Transverse colon (tissue), 4 donors: ENCODE results near the gene BPIFB1. TPM values are rescaled to one million over a fixed set of nuclear protein-coding genes. Genes with fewer than 3 reads are reported as not detected.

ENCODE experiments used
- DNase-seq: peaks from one replicate; pipeline ENCODE4 v3.0.0-alpha.2; 2019
- H3K27ac ChIP-seq, 4 donors: fragments of 200-600 bp; sonication (generic); 2 replicates each; pipeline ENCODE4 v1.5.1; 2016 to 2018; ENCODE audit warnings: inconsistent platforms in 4 of 4
- H3K27me3 ChIP-seq: fragments of 200-600 bp; sonication (generic); 2 replicates; pipeline ENCODE4 v1.5.1; 2017; ENCODE audit warnings: inconsistent platforms
- H3K36me3 ChIP-seq, 4 donors: fragments of 200-600 bp; sonication (generic); 2 replicates each; pipeline ENCODE4 v1.5.1; 2017 to 2019; ENCODE audit warnings: inconsistent platforms in 4 of 4
- H3K4me1 ChIP-seq, 4 donors: fragments of 200-600 bp; sonication (generic); 2 replicates each; pipeline ENCODE4 v1.5.1; 2017 to 2020; ENCODE audit warnings: inconsistent platforms in 4 of 4
- H3K4me3 ChIP-seq, 4 donors: fragments of 200-600 bp; sonication (generic); 1 replicate in 1 of 4; 2 replicates in 3 of 4; pipeline versions ENCODE4 v1.5.1 to v1.6.1; 2017 to 2019; ENCODE audit warnings: inconsistent platforms in 4 of 4
- H3K9me3 ChIP-seq, 2 donors: fragments of 200-600 bp; sonication (generic); 2 replicates each; pipeline ENCODE4 v1.5.1; 2017 to 2019; ENCODE audit warnings: inconsistent platforms in 2 of 2
- EP300 ChIP-seq: sonication (generic); formaldehyde crosslinking; IDR thresholded peaks from one replicate; pipeline ENCODE4 v1.6.1; 2017; ENCODE audit warnings: antibody characterized with exemption, low read depth
- POLR2A ChIP-seq: fragments of 450-650 bp; IDR thresholded peaks from one replicate; pipeline ENCODE4 v1.6.1; 2016; ENCODE audit warnings: antibody characterized with exemption, mild to moderate bottlenecking, moderate library complexity
- POLR2AphosphoS5 ChIP-seq, 3 donors: sonication (generic); formaldehyde crosslinking; IDR thresholded peaks; one replicate each; pipeline ENCODE4 v1.6.1; 2016; ENCODE audit warnings: antibody characterized with exemption in 3 of 3
- WGBS, 2 donors: methylation state at CpG; one replicate each; pipeline ENCODE4 v1.1.5; 2018; ENCODE audit warnings: low coverage in 1 of 2; 5-methylcytosine and 5-hydroxymethylcytosine counted together
- in situ Hi-C, 4 donors: fragments of 200-750 bp; cut with MboI; loops; one replicate each; pipeline versions ENCODE4 v1.15.0 to v1.15.1; 2017; ENCODE audit warnings: low sequenced_read_pairs in 3 of 4, low pct_ligation_motif_present in 1 of 4, low pct_unique_long_range_greater_than_20kb in 1 of 4
- intact Hi-C: fragments of 100-400 bp; cut with DNase I; formaldehyde crosslinking; loops from one replicate; pipeline ENCODE4 v1.15.1; 2023; ENCODE audit warnings: low total_unique reads
- total RNA-seq, 4 donors: library from RNA; depleted of rRNA; stranded (reverse); fragments of >200 nt; gene quantifications; one replicate each; pipeline ENCODE4 v1.1.0, GENCODE V29; 2016
- TF ChIP-seq, protein P1 (sequence below), 5 experiments: fragments of 200-600 bp in 3 of 5; fragments of 450-650 bp in 2 of 5; sonication (generic) in 3 of 5; IDR thresholded peaks; 1 replicate in 2 of 5; 2 replicates in 3 of 5; pipeline ENCODE4 v1.5.1; 2016 to 2017; ENCODE audit warnings: antibody characterized with exemption in 5 of 5, inconsistent platforms in 3 of 5, mild to moderate bottlenecking in 2 of 5, moderate library complexity in 1 of 5

BPIFB1 gene
- total RNA-seq, 4 donors from 2014 or later = not detected

DNA sequence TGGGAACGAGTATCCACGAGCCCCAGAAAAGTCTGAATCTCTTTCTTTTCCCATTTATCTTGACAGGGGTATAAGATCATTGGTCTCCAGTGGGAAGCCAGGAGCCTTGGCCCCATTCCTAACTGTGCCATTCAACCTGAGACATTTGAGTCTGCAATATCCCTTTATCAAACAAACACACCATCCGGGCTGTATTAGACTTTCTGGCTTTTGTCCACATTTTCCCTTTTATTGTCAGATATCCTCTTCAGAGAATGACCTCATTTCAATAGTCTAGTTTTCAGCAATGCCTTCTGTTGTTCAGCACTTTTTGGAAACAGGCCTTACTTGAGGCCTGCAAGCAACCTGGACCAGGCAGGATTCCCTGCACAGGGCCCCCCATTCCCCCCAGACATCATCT is 31.5 kb upstream of the BPIFB1 start:
- H3K4me3 ChIP-seq = no peak overlapping the region
- TF ChIP-seq, protein P1, sequence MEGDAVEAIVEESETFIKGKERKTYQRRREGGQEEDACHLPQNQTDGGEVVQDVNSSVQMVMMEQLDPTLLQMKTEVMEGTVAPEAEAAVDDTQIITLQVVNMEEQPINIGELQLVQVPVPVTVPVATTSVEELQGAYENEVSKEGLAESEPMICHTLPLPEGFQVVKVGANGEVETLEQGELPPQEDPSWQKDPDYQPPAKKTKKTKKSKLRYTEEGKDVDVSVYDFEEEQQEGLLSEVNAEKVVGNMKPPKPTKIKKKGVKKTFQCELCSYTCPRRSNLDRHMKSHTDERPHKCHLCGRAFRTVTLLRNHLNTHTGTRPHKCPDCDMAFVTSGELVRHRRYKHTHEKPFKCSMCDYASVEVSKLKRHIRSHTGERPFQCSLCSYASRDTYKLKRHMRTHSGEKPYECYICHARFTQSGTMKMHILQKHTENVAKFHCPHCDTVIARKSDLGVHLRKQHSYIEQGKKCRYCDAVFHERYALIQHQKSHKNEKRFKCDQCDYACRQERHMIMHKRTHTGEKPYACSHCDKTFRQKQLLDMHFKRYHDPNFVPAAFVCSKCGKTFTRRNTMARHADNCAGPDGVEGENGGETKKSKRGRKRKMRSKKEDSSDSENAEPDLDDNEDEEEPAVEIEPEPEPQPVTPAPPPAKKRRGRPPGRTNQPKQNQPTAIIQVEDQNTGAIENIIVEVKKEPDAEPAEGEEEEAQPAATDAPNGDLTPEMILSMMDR (IDR thresholded peaks at IDR 0.05) = no peak
- TF ChIP-seq POLR2A (no peak), EP300 (no peak), POLR2AphosphoS5 (IDR thresholded peaks at IDR 0.05) (no peak)
- intact Hi-C loops = no loop called here
- in situ Hi-C loops = no loop called here
- no peaks in the 10 kb centered on the region for H3K36me3 ChIP-seq
- H3K27me3 ChIP-seq = no peaks in the 10 kb centered on the region
- 43 to 64% methylated on average over 1 to 3 of the region's 3 CpGs for WGBS, 2 donors
- no peak overlapping the region for H3K27ac ChIP-seq
- no peaks in the 10 kb centered on the region for H3K4me1 ChIP-seq
- H3K9me3 ChIP-seq = no peaks in the 10 kb centered on the region
- no peak for DNase-seq

DNA sequence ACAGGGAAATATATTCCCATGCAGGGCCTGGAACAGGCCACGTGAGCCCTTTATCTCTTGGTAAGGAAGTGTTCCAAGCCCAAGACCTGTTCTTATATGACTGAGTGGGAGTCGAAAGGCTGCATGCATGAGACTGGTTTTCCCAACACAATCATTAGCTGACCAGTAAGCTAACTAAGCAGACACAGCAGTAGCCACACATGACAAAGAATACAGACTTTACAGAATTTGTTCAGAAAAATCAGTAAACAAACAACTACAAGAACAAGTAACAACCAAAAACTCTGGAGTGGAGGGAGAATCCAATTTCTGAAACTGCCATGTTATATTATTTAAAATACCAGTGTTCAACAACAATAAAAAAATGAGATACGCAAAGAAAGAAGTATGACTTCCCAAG is 30.6 kb upstream of the BPIFB1 start:
- no peaks in the 10 kb centered on the region for H3K27me3 ChIP-seq
- DNase-seq = no peak
- intact Hi-C loops (no loop called here), in situ Hi-C loops (no loop called here)
- WGBS, 2 donors = 82 to 100% methylated on average over 1 to 3 of the region's 3 CpGs
- no peaks in the 10 kb centered on the region for H3K36me3 ChIP-seq
- H3K27ac ChIP-seq = no peak overlapping the region
- no peaks in the 10 kb centered on the region for H3K9me3 ChIP-seq
- TF ChIP-seq POLR2A = no peak
- TF ChIP-seq EP300 = no peak
- TF ChIP-seq, protein P1 (IDR thresholded peaks at IDR 0.05) = no peak
- TF ChIP-seq POLR2AphosphoS5 (IDR thresholded peaks at IDR 0.05) = no peak
- no peaks in the 10 kb centered on the region for H3K4me1 ChIP-seq
- no peak overlapping the region for H3K4me3 ChIP-seq

DNA sequence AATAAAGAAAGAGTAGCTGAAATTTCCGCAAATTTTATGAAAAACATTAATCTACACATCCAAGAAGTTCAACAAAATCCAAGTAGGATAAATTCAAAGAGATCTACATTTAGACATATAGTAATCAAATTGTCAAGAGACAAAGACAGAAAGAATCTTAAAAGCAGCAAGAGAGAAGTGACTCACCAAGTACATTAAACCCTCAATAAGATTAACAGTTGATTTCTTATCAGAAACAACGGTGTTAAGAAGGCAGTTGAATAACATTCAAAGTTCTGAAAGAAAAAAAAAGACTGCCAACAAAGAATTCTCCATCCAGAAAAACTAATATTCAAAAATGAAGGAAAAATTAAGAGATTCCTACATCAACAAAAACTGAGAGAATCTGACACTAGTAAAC is 28.0 kb upstream of the BPIFB1 start:
- no peak overlapping the region for H3K4me3 ChIP-seq

DNA sequence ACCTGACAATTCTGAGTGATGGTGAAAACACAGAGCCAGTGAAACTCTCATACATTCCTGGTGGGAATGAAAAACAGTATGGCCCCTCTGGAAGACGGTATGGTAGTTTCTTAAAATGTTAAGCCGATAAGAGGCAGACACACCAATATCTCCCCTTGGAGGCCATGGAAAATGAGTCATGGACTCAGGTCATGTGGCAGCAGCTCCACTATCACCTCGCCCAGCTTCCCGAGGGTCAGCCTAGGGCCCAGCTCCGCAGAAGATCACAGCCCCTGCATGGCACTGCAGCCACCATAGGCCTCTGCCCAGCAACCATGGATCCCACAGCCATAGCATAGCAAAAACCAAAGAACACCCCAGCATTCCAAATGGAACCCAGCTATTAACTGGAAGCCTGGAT is 25.8 kb upstream of the BPIFB1 start:
- TF ChIP-seq POLR2AphosphoS5 (IDR thresholded peaks at IDR 0.05) = no peak
- TF ChIP-seq, protein P1 (IDR thresholded peaks at IDR 0.05) = no peak
- TF ChIP-seq EP300 = no peak
- no peak for TF ChIP-seq POLR2A
- Histone ChIP-seq H3K27me3 (peaks cover 9% of the 10 kb centered on the region), H3K27ac (no peak overlapping the region), H3K4me3 (no peak overlapping the region), H3K9me3 (no peaks in the 10 kb centered on the region), H3K4me1 (no peaks in the 10 kb centered on the region), H3K36me3 (no peaks in the 10 kb centered on the region)
- intact Hi-C loops (no loop called here), in situ Hi-C loops (no loop called here)
- 81% methylated on average over 5 of the region's 5 CpGs; no CpG with 5 or more reads in 1 of the 2 donors for WGBS, 2 donors
- no peak for DNase-seq

More for the DNA sequence above, 28.0 kb upstream of the BPIFB1 start:
- Histone ChIP-seq H3K27ac (no peak overlapping the region), H3K36me3 (no peaks in the 10 kb centered on the region), H3K9me3 (no peaks in the 10 kb centered on the region), H3K4me1 (no peaks in the 10 kb centered on the region), H3K27me3 (peaks cover 9% of the 10 kb centered on the region)
- no peak for TF ChIP-seq POLR2AphosphoS5 (IDR thresholded peaks at IDR 0.05)
- TF ChIP-seq POLR2A = no peak
- TF ChIP-seq, protein P1 (IDR thresholded peaks at IDR 0.05) = no peak
- TF ChIP-seq EP300 = no peak
- intact Hi-C loops (no loop called here), in situ Hi-C loops (no loop called here)
- DNase-seq = no peak
- 60 to 62% methylated on average over 2 of the region's 2 CpGs for WGBS, 2 donors
